ENCODE data around the gene TIMM17A. TPM values are rescaled to one million over a fixed set of nuclear protein-coding genes. Genes with fewer than 3 reads are reported as not detected.

Gene TIMM17A
- total RNA-seq, 3 donors from 2014 or later (not counting 1 experiment from before 2014, with no cell fraction given), result 48.7 to 53.9 (median 51.8) TPM

GRCh38 chr1:201930137-201930536 lies 25.2 kb upstream of the TIMM17A start:
- Mint-ChIP-seq H3K27ac (no peak overlapping the region), H3K36me3 (no peaks in the 10 kb centered on the region), H3K27me3 (ENCODE audit: low read depth in 2 of 2) (peaks cover 10% of the 10 kb centered on the region in 2 donors), H3K9me3 (no peaks in the 10 kb centered on the region), H3K4me3 (no peak overlapping the region), H3K4me1 (no peaks in the 10 kb centered on the region)
- H3K36me3 ChIP-seq (ENCODE audit: control insufficient read depth, insufficient read depth, low read length), result no peaks in the 10 kb centered on the region
- DNase-seq (no peak), ATAC-seq (no peak)
- H3K9me3 ChIP-seq (ENCODE audit: control insufficient read depth, insufficient read depth, low read length), result no peaks in the 10 kb centered on the region
- WGBS (ENCODE audit: insufficient coverage), result 74% methylated on average over 4 of the region's 4 CpGs
- H3K4me1 ChIP-seq (ENCODE audit: control insufficient read depth, insufficient read depth, low read length), result no peaks in the 10 kb centered on the region
- peaks cover 4% of the 10 kb centered on the region for H3K27me3 ChIP-seq (ENCODE audit: control insufficient read depth, insufficient read depth, low read length)
- no peak overlapping the region for H3K27ac ChIP-seq (ENCODE audit: low read length)
- intact Hi-C loops (cut with micrococcal nuclease), result no loop called here
- TF ChIP-seq CTCF (IDR thresholded peaks at IDR 0.05), result no peak
- no peak overlapping the region for H3K4me3 ChIP-seq (ENCODE audit: low read length)

GRCh38 chr1:201930803-201931202 lies 24.5 kb upstream of the TIMM17A start:
- H3K27me3 ChIP-seq (ENCODE audit: control insufficient read depth, insufficient read depth, low read length), result peaks cover 4% of the 10 kb centered on the region
- Mint-ChIP-seq H3K4me3 (no peak overlapping the region), H3K4me1 (no peaks in the 10 kb centered on the region), H3K27ac (no peak overlapping the region), H3K27me3 (ENCODE audit: low read depth in 2 of 2) (peaks cover 10 to 11% of the 10 kb centered on the region in 2 donors), H3K9me3 (no peaks in the 10 kb centered on the region), H3K36me3 (no peaks in the 10 kb centered on the region)
- TF ChIP-seq CTCF (IDR thresholded peaks at IDR 0.05), result no peak
- WGBS (ENCODE audit: insufficient coverage), result 78% methylated on average over 5 of the region's 5 CpGs
- no peak overlapping the region for H3K27ac ChIP-seq (ENCODE audit: low read length)
- H3K4me3 ChIP-seq (ENCODE audit: low read length), result no peak overlapping the region
- ATAC-seq, result no peak
- H3K9me3 ChIP-seq (ENCODE audit: control insufficient read depth, insufficient read depth, low read length), result no peaks in the 10 kb centered on the region
- no peaks in the 10 kb centered on the region for H3K4me1 ChIP-seq (ENCODE audit: control insufficient read depth, insufficient read depth, low read length)
- no peaks in the 10 kb centered on the region for H3K36me3 ChIP-seq (ENCODE audit: control insufficient read depth, insufficient read depth, low read length)
- intact Hi-C loops (cut with micrococcal nuclease), result no loop called here
- no peak for DNase-seq

GRCh38 chr1:201933840-201934430 lies 21.4 kb upstream of the TIMM17A start:
- 82% methylated on average over 5 of the region's 5 CpGs for WGBS (ENCODE audit: insufficient coverage)
- Histone ChIP-seq H3K36me3 (ENCODE audit: control insufficient read depth, insufficient read depth, low read length) (no peaks in the 10 kb centered on the region), H3K27ac (ENCODE audit: low read length) (no peak overlapping the region), H3K4me3 (ENCODE audit: low read length) (no peak overlapping the region), H3K9me3 (ENCODE audit: control insufficient read depth, insufficient read depth, low read length) (no peaks in the 10 kb centered on the region), H3K4me1 (ENCODE audit: control insufficient read depth, insufficient read depth, low read length) (no peaks in the 10 kb centered on the region), H3K27me3 (ENCODE audit: control insufficient read depth, insufficient read depth, low read length) (peaks cover 4% of the 10 kb centered on the region)
- Mint-ChIP-seq H3K36me3 (no peaks in the 10 kb centered on the region), H3K9me3 (no peaks in the 10 kb centered on the region), H3K27ac (no peak overlapping the region), H3K4me3 (no peak overlapping the region), H3K27me3 (ENCODE audit: low read depth in 2 of 2) (peaks cover 15 to 20% of the 10 kb centered on the region in 2 donors), H3K4me1 (no peaks in the 10 kb centered on the region)
- ATAC-seq, result no peak
- no peak for TF ChIP-seq CTCF (IDR thresholded peaks at IDR 0.05)
- DNase-seq, result no peak
- intact Hi-C loops (cut with micrococcal nuclease), result no loop called here

GRCh38 chr1:201937624-201938213 lies 17.6 kb upstream of the TIMM17A start:
- Mint-ChIP-seq H3K4me3 (no peak overlapping the region), H3K9me3 (no peaks in the 10 kb centered on the region), H3K36me3 (no peaks in the 10 kb centered on the region), H3K4me1 (no peaks in the 10 kb centered on the region), H3K27ac (no peak overlapping the region), H3K27me3 (ENCODE audit: low read depth in 2 of 2) (peaks cover 21% of the 10 kb centered on the region in 2 donors)
- WGBS (ENCODE audit: insufficient coverage), result 65% methylated on average over 4 of the region's 5 CpGs
- TF ChIP-seq CTCF (IDR thresholded peaks at IDR 0.05), result no peak
- DNase-seq, result no peak
- no peak overlapping the region for H3K4me3 ChIP-seq (ENCODE audit: low read length)
- no peak overlapping the region for H3K27ac ChIP-seq (ENCODE audit: low read length)
- intact Hi-C loops (cut with micrococcal nuclease), result no loop called here
- no peaks in the 10 kb centered on the region for H3K4me1 ChIP-seq (ENCODE audit: control insufficient read depth, insufficient read depth, low read length)
- ATAC-seq, result no peak
- H3K27me3 ChIP-seq (ENCODE audit: control insufficient read depth, insufficient read depth, low read length), result no peaks in the 10 kb centered on the region
- H3K36me3 ChIP-seq (ENCODE audit: control insufficient read depth, insufficient read depth, low read length), result no peaks in the 10 kb centered on the region
- H3K9me3 ChIP-seq (ENCODE audit: control insufficient read depth, insufficient read depth, low read length), result no peaks in the 10 kb centered on the region

All from natural killer cell (primary cell).